Measurements from ENCODE around the gene ALDH1L1. TPM values are rescaled to one million over a fixed set of nuclear protein-coding genes. Genes with fewer than 3 reads are reported as not detected.
A peak's percentile ranks its signal among the peaks of the same experiment; 100 is the strongest.
"Not testable (repeated sequence)": the region's sequence is repeated elsewhere in the genome, so short reads cannot be mapped to it uniquely, and the experiment has no call there.

Gene ALDH1L1
- total RNA-seq, 1 donor from 2014 or later, result 7.7 TPM

DNA sequence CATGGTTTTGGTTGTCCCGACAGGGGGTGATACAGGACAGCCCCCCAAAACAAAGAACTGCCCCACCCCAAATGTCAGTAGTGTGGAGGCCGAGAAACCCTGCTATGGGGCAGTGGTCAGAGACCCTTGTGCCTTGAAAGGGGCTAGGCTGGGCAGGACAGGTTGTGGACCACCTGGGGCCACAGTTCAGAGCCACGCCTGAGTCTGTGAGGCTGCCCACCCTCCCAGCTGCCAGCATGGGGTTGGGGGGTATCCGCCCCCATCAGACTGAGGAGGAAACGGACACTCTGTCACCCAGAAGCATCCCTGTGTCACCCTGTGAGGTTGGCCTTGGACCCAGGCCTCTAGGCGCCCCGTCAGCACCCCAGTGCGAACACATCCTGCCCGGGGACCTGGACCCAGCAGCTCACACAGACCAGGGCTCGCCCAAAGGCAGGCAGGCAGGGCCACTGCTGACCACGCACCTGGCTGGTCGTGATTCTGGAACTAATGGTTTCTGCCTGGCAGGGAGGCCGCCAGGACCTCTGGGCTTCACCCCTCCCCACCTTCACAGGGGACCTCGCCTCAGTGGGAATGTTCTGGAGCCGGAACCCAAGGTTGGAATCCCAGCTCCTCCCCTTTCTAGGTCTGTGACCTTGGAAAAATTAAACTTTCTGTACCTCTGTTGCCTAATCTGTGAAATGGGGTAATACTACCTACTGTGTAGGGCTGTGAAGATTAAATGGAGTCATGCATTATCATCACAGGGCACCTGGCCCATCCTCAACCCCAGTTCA, 97.8 kb downstream of the ALDH1L1 start:
- DNase-seq, result no peak

DNA sequence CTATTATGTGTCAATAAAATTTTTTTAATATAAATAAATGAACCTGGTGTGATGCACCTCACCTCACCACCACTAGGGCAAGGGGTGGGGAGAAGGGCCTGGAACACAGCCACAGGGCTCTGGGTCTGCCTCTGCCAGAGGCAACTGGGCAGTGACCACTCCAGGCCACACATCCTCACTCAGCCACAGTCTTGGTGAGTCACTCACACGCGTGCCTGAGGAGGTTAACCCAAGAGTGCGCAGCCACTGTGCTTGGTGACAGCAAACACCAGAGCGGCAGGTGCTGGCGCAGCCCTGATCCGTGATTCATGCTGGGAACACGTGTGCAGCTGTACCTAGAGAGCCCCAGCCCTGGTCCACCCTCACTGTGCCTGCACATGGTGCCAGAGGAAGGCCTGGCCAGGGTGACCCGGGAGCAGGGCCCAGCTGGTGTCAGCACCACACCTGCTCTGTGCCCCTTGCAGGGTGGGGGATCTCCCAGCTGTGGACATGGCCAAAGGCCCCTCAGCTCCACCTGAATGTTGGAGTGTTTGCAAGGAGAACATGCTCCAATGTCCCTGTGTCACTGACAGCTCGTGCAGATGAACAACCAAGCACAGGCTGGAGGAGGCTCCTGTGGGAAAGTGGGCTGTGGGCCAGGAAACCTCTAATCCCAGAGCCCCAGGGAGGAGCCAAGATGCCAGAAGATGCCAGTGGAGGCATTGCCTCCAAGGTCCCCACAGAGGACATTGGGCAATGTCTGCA, 98.6 kb downstream of the ALDH1L1 start:
- DNase-seq, result peak; percentile 33

DNA sequence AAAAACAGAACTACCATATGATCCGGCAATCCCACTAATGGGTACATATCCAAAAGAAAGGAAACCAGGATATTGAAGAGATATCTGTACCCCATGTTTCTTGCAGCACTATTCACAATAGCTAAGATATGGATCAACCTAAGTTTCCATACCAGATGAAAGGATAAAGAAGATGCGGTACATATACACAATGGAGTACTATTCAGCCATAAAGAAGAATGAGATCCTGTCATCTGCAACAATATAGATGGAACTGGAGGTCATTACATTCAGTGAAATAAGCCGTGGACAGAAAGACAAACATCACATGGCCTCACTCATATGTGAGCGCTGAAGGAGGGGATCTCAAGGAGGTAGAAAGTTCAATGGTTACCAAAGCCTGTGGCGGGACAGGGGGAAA, 99.4 kb downstream of the ALDH1L1 start:
- no peak for DNase-seq

DNA sequence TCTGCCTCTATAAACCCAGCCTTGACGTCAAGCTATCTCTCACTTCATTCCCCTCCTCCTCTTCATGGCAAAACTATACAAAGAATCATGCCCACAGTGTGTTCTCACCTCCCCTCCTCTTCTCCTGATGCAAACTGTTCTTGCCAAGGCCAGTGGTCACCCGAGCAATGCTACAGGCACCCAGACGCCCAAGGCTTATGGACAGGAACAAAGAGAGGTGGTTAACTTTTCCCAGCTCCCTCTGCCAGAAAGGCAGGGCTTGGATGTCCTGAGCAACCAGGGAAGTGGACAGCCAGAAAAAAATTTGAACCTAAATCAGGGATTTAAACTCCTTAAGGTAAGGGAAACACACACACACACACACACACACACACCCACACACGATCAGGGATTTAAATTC, 101.5 kb downstream of the ALDH1L1 start:
- DNase-seq, result no peak

DNA sequence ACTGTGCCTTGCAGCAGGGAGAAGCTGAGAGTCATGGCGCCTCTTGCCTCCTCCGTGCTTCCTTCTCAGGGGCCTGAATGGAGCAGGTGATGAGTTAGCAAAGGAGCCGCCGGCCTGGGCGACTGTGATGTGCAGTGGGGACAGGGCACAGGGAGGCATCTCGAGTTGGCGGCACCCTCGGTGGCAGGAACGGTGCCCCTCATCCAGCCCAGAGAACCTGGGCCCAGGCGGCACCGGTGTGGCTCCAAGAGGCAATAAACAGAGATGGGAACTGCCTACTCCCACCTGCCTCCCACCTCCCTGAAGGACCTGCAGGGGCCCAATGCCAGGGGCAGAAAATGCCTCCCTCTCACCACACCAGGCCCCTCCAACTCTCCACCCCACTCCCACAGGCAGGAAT, 102.6 kb downstream of the ALDH1L1 start:
- no peak for DNase-seq

DNA sequence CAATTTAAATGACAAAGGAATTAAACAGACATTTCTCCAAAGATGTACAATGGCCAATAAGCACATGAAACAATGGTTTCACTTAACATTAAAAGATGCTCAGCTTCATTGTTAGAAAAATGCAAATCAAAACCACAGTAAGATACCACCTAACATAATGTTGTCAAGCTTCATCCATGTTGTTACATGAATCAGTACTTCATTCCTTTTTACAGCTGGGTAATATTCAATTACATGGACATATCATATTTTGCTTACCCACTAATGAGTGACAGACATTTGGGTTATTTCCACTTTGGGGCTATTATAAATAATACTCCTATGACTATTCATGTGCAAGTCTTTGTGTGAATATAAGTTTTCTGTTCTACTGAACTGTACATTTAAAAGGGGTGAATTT, 104.2 kb downstream of the ALDH1L1 start:
- no peak for DNase-seq

DNA sequence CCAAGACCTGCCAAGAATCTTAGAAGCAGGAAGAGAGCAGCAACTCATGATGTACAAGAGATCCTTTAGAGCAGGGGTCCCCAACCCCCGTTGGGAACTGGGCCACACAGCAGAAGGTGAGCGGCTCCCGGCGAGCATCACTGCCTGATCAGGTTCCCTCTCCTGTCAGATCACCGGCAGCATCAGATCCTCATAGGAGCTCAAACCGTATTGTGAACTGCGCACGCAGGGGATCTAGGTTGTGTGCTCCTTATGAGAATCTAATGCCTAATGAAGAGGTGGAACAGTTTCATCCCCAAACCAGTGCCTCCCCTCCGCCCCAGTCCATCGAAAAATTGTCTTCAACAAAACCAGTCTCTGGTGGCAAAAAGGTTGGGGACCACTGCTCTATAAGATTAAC, 110.2 kb downstream of the ALDH1L1 start:
- DNase-seq, result no peak

DNA sequence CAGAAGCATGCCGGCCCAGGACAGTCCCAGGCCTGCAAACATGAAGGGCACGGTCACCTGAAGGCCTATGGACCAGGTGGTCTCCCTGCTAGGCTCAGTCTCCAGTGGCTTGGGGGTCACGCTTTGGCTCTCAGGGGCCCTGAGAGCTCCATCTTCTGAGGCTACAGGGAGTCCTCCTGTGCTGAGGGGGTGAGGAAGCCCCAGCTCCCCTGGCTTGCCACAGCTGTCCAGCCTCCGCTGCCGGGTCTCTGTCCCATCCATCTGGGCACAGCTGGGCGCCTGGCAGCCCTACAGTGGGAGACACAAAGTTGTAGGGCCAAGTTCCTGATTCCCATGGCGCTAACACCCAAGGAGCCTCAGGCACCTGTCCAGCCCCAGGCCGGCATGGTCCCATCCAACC, 112.4 kb downstream of the ALDH1L1 start:
- DNase-seq, result no peak

DNA sequence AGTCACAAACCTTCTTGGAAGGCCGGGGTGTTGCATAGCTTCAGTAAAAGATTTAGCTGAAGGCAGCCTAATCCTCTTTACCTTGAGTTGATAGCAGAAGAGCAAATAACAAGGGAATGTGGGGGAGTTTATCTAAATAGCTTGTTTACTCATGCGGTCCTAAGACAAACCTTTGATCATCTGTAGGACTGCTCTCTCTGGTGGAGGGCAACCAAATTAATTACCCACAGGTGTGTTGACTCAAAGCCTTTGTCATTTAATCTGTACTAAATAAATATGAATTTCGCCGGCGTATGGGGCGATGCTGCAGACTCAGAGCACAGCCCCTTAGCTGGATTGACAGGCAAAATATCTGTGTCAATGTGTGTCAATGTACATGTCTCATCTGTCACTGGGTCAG, 113.7 kb downstream of the ALDH1L1 start:
- not testable (repeated sequence) for DNase-seq

DNA sequence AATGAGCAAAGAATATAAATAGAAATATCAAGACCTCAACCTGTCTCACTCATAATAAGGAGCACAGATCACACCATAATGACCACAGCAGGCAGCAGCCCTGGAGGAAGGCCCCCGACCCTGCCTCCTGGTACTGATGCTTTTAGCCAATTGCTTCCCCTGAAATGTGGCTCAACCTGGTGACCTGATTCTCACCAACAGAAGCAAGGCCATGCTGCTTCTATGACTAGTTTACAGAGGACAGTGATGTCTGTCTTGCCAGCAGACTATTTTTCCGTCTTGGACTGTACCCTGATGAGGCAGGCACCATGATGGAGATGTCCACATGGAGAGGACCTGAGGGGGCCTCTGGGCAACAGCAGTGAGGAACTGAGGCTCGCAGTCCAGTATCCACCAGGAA, 114.5 kb downstream of the ALDH1L1 start:
- no peak for DNase-seq

DNA sequence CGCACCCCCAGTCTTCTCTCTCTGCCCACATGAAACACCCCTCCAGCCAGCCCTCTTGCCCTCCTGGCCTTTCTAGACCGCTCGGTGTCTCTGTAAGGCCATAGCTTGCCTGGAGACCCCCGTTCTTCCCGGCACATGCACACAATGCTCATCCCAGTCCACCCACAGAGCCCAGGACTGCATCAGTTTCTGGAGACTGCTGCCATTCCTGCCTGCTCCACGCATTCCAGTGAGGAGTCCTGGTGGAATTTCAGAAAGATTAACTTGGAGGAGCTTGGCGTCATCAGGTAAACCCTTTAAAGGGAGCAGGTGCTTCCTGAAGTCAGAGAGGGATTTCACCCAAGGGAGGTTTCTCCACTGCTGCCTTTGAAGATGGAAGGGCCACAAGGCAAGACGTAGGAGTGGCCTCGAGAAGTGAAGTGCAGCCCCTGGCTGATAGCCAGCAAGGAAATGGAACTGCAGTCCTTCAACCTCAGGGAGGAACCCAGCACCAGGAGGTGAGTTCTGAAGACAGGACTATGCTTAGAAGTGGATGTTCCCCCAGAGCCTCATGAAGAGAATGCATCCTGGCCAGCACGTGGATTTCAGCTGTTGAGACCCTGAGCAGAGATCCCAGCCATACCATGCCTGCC, 115.6 kb downstream of the ALDH1L1 start:
- peak; percentile 35 for DNase-seq

DNA sequence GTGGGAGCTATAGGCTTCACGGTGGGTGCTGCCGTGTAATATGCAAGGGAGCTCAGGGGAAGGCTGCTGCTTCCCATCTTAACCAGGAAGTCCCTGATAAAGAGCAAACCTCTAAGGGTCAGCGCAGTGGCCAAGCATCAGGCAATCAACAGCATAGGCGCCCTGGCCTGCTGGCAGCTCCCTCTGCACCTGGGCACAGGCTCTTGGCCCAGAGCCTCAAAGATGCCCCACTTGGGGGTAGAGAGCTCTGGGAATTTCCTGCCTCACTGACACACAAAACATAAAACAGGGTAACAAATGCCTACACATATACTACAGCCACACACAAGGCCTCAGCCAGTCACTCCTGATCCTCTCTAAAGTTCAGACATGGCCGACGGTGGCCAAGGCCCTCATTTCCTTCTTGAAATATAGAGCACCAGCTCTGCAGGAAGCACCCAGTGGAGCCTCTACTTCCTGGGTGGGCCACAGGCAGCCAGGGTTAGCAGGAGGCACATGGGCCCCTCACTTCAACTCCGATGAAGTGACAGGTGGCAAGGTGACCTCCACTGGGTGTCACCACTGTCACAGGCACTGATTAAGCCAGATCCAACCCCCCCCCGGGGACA, 116.9 kb downstream of the ALDH1L1 start:
- no peak for DNase-seq

DNA sequence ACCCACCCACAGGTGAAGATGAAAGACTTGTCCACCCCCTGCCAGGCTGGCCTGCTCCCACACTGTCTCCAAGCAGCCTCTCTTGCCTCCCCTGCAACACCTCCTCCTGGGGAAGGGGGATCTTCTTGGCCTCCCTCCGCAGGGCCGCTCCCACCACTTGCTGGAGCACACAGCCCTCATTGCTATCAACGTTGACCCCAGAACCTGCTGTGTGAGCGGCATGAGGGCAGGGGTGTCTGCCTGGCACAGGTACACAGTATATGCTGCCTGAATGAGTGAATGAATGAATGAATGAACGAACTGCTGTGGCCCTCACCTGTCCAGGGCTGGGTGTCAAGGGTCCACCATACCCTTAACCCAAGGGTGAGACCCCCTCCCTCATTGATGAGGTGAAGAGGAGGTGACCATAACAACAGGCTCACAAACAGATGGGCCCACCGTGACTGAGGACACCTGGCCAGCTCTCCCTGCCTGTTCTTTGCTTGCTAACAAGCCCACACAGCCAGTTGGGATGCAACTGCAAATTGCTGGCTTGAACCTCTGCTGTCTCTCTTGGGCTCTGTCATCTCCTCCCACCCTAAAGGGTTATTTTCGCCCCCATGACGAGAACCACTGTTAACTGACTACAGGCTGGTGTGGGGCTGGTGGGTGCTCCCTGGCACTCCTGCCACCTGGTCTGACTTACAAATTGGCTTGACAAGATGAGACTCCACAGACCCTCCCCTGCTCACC, 118.9 kb downstream of the ALDH1L1 start:
- no peak for DNase-seq

DNA sequence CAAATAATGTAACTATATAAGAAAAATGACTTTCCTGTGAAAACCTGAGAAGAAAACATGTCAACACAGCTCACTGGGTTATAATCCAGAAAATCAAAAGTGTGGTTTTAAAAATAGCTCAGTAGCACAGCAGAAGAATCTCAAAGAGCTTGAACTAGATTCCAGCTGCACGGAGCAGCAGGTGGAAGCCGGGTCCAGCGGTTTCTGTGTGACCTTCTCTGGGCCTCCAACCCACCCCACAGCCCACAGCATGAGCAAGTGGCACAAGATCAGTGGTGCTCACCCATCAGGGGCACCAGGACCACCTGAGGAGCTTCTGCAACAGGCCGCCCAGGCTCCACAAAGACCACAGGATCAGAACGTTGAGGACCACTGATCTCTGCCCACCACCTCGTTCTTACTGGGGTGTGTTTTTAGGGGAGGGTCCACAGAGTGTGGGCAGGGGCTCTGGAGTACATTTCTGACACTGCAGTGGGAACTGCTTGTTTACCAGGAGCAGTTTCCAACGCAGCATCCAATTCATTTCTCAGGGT, 119.7 kb downstream of the ALDH1L1 start:
- peak; percentile 36 for DNase-seq

DNA sequence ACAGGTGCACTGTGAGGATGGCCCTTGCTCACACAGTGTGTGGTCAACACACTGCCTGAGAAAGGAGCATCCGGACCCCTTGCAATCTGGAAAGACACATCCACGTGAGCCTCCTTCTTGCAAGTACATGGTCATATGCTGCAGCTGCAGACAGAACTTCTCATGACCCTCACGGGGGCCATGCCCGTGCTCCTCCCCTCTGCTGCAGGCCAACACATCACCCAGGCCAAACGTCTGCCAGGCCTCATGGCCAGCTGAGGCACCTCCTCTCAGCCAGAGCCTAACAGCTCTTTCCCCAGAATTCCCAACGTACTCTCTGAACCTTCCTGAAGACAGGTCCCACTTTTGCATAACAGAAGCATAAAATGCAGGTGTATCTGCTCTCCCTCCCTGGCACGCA, 121.7 kb downstream of the ALDH1L1 start:
- DNase-seq, result no peak

DNA sequence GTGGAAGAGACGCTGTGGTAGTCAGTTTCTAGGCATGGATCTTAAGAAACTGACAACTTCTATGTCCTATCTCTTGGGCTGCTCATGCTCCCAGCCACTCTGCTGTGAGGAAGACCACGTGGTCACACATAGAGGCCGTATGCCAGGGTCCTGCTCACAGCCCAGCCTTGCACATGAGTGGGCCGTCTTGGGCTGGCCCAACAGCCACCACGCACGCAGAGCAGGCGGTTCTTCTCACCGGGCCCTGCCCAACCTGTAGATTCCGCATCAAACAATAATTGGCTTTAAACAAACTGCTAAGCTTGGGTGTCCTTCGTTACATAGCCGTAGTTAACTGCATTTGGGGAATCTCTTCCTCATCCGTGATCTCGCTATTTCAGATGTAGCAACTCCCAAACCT, 122.5 kb downstream of the ALDH1L1 start:
- DNase-seq, result no peak

DNA sequence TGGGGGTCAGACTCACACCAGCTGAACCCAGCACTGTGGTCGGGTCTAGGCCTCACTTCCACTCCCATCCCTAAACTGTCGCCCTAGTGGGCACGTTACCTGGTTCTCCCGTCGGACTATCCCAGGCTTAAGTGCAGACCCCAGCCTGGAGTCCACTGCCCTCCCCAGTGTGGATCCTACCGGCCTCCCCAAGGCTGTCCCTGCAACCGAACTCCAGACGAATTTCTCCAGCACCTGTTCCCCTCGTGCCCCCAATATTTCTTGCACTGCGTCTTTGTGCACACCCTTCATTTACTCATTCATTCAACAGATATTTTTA, 122.9 kb downstream of the ALDH1L1 start:
- no peak for DNase-seq

DNA sequence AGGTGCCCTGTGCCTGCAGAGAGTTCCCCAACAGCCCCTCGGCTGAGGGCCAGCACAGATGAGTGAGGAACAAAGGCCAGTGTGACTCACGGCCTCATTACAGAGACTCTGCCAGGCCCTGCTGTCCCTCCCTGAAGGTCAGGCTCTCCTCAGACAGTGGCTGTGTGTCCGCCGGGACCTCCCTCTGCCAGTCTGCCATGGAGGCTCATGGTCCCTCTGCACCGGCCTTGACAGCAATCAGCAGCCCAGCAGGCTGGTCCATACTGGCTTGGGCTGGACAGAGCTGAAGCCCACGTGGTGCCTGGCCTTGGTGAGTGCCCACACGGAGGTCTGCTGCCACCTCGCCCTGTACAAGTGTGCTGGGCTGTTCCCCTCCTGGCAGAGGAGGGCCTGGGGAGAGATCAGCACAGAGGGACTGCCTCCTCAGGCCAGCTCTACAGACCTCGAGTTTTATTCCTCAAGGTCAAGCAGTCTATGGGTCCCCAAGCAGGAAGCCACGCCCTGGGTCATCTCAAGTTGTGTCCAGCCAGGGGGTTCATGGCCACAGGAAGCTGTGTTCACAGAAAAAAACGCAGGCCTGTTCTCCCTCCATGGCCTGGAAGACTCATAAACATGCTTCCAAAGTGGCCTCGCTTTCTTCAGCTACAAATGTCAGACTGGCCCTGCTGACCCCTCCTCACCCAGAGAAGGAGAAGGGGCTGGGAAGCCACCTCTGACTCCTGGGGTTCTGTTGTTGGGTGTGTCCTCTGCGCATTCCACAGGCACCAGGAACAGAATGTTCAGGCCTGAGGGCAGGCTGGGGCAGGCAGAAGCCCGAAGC, 123.5 kb downstream of the ALDH1L1 start:
- no peak for DNase-seq

DNA sequence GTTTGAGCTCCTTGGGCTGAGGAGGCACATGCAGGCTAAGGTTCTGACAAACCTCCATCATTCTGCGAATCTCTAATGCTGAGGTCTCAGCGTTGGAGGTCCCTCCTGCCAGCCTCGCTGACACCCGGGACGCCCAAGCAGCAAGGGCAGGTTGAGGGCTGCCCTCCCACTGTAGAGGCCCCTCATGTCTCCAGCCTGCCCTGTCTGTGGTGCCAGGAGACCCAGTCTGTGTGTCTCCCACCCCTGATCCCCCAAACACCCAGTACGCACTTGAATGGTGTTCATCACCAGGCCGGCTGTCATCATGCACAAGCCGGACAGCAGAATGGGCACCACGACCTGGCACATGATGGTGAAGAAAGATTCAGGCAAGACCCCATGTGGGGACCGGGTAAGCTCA, 124.3 kb downstream of the ALDH1L1 start:
- no peak for DNase-seq

DNA sequence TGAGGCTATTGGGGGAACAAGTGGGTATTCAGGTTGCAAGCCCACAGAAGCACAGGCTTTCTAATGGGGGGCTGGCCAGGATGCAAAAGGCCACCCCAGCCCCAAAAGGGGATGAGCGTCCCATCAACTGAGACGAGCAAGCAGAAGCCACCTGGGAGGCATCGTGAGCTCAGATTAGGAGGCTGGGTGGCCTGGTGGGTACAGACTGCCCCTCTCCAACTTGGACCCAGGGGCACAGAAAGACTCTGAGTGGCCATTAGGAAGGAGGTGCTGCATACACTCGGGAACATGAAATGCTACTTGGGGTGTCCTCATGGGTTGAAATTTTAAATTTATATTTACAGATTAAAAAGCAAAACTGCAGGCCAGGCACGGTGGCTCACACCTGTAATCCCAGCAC, 125.5 kb downstream of the ALDH1L1 start:
- DNase-seq, result no peak

DNA sequence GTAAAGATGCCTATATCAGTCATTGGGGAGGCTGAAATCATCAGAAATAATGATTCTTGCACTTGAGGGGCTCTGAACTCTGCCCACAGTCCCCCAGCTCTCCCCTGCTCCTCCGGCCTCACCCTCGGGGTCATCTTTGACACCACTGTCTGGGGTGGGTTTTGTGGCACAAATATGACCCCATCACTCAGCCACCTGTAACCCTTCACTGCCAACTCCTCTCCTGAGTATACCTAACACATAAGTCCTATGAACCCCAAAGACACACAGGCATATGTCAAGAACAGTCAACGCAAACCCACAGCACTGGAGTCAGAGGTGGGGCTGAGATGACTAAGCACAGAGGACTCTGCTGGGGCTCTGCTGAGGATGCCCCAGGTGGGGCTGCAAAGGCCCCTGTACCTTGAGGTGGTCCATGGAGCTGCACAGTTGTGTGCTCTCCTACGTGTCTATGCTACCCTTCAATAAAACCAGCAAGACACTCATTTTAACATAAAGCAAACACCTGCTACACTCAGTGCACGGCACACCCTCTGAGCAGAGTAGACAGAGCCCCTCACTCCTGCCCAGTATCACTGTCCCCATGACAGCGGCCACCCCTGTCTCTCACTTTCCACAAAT, 126.3 kb downstream of the ALDH1L1 start:
- no peak for DNase-seq
